Measurements from ENCODE around the gene NFATC2IP.
"Not testable (repeated sequence)": the region's sequence is repeated elsewhere in the genome, so short reads cannot be mapped to it uniquely, and the experiment has no call there.

The NFATC2IP gene

DNA sequence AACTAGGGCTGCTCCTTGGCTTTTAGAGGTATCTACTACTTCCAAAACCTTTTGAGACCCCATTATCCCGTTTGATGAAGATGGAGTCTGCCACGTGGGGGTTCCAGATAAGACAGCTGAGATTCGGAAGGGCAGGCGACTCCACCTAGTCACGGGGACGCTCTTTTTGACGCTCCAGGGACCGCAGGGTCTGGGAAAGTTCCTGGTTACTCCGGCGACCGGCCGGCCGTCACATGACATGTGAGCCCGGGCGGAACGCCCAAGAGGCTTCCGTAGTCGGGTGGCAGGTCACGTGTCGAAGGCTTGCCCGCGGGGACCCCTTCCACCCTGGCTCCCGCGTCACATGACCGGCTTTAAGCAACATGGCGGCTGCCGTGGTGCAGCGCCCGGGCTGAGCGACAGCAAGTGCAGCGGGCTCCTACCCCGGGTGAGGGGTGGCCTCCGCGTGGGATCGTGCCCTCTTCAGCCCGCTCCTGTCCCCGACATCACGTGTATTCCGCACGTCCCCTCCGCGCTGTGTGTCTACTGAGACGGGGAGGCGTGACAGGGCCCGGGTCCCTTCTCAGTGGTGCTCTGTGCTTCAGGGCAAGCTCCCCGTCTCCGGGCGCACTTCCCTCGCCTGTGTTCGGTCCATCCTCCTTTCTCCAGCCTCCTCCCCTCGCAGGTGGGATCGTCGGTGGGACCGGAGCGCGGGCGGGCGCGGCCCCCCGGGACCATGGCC, 23.9 kb downstream of the NFATC2IP start, which contains the start of gene SPNS1:
TSS of gene SPNS1 (plus strand) at position 342 of the 721 bp plus-strand sequence. CDS start at position 716, 374 bp downstream.
- DNase-seq = peak; percentile 99

DNA sequence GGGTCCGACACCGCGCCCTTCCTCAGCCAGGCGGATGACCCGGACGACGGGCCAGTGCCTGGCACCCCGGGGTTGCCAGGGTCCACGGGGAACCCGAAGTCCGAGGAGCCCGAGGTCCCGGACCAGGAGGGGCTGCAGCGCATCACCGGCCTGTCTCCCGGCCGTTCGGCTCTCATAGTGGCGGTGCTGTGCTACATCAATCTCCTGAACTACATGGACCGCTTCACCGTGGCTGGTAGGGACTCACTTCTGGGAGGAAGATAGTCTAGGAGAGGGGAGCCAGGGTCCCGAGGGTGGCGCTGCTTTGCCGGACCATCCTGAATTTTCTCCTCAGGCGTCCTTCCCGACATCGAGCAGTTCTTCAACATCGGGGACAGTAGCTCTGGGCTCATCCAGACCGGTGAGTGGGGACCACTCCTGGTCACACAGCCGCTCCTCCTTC, 24.4 kb downstream of the NFATC2IP start:
- no peak for DNase-seq

DNA sequence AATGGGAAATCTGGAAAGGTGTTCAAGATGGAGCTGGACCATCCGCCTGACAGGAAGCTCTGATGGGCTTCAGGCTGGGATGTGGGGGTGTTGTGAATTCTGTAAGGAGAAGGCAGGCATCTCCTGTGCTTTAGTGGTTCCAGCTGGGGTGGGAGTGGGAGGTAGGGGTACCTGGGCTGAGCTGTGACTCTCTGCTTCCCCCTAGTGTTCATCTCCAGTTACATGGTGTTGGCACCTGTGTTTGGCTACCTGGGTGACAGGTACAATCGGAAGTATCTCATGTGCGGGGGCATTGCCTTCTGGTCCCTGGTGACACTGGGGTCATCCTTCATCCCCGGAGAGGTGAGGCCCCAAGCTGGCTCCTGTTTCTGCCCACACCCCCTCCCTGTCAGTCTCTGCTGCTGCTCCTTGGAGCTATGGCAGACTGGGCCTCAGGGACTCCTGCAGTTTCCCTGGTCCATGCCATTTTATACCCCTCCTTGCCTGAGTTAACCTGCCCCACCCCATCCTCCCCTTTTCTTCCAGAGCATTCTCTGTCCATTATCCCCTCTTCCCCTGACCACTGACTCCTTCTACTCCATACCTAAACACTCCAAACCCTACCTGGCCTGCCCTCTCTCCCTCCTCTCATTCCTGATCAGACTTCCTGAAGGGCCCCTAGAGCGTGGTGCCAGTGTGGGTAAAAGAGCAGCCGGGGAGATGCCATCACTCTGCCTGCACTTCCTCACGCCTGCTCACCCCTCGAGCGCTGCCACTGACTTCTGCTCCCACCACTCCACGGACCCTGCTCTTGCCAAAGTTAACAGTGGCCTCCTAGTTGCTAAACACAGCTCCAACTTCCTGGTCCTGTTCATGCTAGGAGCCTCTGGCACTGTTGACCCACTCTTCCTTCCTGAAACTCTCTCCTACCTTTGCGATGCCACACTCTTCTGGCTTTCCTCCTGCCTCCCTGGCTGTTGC, 27.2 kb downstream of the NFATC2IP start:
- DNase-seq = peak; percentile 55

DNA sequence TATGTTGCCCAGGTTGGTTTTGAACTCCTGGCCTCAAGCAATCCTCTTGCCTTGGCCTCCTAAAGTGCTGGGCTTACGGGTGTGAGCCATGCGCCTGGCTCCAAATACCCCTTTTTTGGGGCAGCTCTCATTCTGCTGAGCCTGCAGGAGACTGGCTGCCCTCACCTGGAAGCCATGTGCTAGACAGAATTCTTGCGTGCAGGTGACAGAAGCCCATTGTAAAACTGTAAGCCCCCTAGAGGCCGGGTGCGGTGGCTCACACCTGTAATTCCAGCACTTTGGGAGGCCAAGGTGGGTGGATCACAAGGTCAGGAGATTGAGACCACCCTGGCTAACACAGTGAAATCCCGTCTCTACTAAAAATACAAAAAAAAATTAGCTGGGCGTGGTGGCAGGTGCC, 29.6 kb downstream of the NFATC2IP start:
- DNase-seq = not testable (repeated sequence)

DNA sequence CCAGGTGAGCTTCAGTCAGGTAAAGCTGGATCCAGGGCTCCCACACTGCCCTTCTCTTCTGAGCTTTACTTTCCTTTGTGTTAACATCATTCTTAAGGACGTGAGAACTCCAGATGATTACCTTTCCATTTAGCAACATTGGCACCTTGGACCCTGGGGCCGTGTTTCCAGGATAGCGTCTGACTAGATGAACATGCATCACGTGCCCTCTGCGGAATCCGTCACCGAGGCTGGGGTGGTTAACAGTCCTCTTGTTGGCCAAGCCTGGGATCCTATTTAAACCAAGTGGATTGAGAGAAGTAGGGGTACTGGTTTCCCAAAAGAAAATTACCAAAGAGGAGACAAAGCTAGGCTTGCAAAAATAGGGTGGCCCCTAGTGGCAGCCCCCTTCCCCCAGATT, 30.2 kb downstream of the NFATC2IP start:
- DNase-seq = no peak

DNA sequence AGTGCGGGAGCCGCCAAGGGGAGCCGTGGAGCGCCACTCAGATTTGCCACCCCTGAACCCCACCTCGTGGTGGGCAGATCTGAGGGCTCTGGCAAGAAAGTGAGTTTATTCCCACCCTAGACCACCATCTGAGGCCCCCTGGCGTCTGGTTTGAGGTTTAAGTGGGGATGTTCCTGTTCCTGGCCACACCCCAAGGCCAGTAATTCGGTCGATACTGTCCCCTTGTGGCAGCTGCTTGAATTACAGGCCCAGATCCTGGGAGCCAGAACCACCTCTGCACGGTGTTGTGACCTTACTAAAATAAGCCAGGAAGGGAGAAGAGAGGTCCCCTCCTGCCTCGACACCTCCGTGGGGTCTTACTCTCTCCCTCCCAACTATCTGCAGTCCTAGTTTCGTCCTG, 30.8 kb downstream of the NFATC2IP start:
- peak; percentile 57 for DNase-seq

DNA sequence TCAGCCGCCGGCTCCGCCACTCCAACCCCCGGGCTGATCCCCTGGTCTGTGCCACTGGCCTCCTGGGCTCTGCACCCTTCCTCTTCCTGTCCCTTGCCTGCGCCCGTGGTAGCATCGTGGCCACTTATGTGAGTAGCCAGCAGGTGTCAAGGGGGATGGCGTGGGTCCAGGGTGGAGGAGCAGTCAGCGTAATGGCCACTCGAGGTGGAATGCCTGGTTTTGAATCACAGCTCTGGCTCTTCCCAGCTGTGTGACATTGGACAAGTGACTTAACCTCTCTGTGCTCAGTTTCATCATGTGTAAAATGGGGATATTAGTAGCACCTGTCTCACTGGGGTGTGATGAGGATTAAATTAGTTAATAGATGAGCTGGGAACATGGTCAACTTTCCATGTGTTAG, 31.7 kb downstream of the NFATC2IP start:
- no peak for DNase-seq

DNA sequence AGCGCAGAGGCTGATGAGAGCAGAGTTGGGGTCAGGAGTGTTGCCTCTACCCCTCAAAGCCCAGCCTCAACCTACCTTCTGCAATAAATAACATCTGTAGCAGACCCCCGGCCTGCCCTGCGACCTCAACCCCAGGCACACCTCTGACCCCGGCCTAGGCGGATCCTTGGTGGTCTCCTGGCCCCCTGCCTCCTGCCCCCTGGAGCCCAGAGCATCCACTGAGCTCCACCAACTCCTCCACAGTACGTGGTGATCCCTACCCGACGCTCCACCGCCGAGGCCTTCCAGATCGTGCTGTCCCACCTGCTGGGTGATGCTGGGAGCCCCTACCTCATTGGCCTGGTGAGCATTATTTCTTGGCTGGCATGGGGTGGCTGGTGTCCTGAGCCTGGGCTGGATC, 32.2 kb downstream of the NFATC2IP start:
- no peak for DNase-seq

DNA sequence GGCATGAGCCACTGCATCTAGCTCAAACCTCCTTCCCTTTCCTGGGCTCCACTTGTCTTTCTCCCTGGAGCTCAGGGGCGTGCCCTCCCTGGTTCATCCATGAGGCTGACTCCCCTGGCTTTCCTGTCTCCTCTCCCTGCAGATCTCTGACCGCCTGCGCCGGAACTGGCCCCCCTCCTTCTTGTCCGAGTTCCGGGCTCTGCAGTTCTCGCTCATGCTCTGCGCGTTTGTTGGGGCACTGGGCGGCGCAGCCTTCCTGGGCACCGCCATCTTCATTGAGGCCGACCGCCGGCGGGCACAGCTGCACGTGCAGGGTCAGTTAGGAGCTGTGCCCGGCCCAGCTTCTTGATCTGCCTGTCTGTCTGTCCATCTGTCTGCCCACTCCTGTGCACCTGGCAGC, 32.9 kb downstream of the NFATC2IP start:
- no peak for DNase-seq

DNA sequence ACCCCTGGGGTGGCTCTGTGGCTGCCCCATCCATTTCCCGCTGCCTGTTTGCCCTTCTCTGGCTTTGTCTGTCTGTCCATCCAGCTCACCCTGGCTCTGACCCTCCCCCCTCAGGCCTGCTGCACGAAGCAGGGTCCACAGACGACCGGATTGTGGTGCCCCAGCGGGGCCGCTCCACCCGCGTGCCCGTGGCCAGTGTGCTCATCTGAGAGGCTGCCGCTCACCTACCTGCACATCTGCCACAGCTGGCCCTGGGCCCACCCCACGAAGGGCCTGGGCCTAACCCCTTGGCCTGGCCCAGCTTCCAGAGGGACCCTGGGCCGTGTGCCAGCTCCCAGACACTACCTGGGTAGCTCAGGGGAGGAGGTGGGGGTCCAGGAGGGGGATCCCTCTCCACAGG, 33.4 kb downstream of the NFATC2IP start:
- no peak for DNase-seq

DNA sequence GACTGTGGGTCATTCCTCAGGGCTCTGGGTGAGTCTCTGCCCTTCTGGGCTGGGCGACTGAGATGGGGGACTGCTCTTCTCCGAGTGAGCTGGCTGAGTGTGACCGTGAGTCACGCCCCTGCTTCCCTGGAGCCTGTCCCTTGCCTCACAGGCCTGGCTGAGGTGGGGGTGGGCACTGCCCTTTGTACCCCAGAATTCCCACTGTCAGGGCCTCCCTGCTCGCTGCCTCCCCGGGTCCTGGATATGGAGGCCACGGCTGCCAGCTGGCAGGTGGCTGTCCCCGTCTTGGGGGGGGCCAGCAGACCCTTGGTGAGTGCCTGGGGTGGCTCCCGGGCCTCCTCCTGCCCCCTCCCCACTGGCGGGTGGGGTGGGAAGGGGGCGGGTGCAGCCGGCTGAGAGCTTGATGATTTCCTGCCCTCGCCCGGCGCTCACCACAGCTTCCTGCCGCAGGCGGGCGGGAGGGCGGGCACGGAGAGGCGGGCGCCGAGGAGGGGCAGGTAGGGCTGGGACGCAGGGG, 33.9 kb downstream of the NFATC2IP start, which contains the start of gene LAT:
TSS of gene LAT (plus strand) at position 434 of the 517 bp plus-strand sequence. CDS start 366 bp downstream, outside the sequence.
- peak; percentile 69 for DNase-seq

DNA sequence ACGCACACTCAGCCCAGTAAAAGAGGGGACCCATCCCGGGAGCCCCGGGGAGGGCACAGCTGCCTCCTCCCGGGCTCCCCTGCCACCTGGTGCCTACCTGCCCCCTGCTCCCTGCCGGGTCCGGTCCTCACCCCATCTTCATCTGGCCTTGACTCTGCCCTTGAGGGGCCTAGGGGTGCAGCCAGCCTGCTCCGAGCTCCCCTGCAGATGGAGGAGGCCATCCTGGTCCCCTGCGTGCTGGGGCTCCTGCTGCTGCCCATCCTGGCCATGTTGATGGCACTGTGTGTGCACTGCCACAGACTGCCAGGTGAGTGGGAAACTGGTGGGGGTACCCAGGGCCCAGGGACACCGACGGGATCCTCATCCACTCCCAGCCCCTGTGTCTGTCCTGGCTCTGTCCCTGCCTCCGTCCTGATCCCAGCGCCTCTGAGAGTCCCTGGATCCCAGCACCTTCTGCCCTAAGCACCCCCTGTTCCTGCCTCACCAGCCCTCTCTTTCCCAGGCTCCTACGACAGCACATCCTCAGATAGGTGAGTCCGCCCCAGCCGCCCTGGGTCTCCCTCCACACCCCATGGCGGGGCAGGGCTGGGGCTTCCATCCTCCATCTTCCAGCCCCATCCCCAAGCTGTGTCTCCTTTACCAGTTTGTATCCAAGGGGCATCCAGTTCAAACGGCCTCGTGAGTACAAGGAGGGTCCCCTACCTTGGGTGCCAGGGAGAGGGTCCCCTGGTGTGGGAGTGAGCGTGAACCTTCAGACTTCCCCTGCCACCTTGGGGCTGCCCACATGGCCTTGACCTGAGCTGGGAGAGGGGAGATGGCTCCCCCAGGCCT, 34.7 kb downstream of the NFATC2IP start:
- DNase-seq = no peak

DNA sequence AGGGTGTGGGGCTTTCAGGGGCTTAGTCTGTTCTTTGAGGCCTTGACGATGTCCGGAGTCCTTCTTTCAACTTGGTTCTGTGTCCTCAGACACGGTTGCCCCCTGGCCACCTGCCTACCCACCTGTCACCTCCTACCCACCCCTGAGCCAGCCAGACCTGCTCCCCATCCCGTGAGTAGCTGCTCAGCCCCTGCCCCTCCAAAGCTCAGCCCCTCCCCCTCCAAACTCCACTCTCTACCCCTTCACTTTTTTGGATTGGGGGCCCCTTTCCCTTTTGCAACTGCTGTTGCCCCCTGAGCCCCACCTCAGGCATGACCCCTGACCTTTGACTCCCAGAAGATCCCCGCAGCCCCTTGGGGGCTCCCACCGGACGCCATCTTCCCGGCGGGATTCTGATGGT, 35.3 kb downstream of the NFATC2IP start:
- DNase-seq = no peak

DNA sequence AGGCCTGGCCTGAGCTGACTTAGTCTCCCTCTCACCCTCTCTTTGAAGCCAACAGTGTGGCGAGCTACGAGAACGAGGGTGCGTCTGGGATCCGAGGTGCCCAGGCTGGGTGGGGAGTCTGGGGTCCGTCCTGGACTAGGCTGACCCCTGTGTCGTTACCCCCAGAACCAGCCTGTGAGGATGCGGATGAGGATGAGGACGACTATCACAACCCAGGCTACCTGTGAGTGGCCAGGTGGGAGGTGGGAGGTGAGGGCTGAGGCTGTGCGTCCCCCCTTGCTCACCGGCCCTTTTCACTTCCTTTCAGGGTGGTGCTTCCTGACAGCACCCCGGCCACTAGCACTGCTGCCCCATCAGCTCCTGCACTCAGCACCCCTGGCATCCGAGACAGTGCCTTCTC, 35.8 kb downstream of the NFATC2IP start:
- DNase-seq = no peak

DNA sequence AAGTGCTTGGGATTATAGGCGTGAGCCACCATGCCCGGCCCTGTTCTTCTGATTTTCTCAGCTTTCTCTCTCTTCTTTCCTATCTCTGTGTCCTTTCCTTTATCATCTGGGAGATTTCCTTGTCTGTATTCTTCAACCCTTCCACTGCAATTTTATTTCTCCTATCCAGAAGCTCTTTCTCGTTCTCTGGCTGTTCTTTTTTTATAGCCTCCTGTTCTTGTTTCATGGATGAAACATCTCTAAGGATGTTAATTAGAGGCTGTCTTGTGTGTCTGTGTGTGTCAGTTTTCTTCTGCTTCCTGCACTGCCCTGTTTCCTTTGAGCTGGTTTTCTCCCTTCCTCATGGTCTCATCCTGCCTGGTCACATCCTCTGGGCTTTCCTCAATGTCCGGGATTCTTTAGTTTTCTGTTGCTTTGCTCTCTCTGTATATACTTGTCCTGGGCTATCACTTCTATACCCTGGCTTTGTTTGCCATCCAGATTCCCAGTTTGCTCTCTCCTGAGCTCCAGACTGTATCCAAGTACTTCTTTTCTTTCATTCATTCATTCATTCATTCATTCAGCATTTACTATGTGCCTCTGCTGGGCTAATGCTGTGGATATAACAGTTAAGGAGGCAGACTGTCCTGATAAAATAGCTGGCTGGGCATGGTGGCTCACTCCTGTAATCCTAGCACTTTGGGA, 36.6 kb downstream of the NFATC2IP start:
- no peak for DNase-seq

DNA sequence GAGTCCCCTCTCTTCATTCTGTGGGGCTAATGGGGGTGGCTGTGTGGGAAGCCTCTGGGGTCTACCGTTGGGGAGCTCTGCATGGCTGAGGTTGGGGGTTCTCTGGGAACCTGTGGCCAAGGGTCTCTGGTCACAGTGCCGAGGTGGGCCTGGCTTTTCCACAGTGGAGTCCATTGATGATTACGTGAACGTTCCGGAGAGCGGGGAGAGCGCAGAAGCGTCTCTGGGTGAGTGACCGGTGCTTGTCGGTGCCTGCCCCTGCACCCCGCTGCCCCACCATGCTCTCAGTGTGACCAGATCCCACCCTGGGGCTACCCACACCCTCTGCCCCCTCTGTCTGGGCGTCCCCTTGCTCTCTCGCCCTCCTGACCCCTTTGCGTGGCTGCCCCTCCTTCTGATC, 38.6 kb downstream of the NFATC2IP start:
- DNase-seq = no peak

DNA sequence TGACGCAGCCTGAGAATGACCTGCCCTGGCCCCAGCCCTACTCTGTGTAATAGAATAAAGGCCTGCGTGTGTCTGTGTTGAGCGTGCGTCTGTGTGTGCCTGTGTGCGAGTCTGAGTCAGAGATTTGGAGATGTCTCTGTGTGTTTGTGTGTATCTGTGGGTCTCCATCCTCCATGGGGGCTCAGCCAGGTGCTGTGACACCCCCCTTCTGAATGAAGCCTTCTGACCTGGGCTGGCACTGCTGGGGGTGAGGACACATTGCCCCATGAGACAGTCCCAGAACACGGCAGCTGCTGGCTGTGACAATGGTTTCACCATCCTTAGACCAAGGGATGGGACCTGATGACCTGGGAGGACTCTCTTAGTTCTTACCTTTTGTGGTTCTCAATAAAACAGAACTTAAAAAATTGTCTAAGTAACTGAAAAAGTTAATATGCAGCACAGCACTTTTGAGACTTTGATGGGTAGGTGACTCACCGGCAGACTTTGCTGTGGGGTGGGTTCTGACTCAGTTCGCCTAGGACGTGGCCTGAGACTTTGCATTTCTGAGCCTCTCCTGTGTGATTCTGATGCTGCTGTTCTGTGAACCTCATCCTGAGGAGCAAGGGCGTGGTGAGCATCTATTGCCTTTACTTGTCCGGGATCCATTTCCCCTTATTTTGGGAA, 39.8 kb downstream of the NFATC2IP start:
- no peak for DNase-seq

DNA sequence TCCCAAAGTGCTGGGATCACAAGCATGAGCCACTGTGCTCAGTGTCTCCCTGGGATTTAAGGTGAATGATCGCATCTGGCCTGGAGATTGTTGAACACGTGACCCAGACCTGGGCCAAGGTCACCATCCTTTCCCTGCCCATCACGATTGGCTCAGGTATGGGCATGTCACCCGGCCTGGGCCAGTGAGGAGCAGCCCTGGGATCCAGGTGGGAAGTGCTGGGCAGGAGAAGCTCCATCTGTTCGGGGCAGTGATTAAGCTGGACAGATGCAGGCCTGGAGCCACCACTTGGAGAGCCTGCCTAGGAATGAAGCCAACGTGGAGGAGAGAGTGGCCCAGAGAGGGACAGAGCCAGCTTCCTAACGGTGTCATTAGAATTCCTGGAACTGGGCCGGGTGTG, 41.0 kb downstream of the NFATC2IP start:
- no peak for DNase-seq

DNA sequence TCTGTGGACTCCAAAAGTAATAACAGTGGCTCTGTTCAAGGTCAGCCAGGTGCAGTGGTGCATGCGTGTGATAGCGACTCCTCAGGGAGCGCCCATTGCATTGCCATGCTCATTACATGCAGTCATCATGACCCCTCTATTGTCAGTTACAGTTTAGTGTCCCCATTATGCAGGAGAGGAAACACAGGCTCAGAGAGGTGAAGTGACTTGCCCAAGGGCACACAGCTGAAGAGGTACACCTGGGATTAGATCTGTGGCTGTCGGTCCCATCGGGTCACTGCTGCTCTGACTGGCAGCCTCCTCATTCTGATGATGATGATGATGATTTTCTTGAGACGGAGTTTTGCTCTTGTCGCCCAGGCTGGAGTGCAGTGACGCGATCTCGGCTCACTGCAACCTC, 41.8 kb downstream of the NFATC2IP start:
- DNase-seq = no peak

DNA sequence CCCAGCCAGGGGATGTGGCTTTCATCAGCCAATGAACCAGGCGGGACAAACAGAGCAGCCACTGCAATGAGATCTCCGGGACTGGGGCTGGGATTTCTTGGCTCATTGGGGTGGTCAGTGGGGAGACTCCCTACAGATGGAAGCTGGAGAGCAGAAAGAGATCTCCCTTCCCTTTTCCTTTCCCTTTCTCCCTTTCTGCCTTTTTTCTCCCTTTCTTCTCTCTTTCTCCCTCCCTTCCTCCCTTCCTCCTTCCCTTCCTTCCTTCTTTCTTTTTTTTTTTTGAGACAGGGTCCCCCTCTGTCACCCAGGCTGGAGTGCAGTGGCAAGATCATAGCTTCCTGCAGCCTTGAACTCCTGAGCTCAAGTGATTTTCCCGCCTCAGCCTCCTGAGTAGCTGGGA, 48.1 kb downstream of the NFATC2IP start:
- DNase-seq = no peak

DNA sequence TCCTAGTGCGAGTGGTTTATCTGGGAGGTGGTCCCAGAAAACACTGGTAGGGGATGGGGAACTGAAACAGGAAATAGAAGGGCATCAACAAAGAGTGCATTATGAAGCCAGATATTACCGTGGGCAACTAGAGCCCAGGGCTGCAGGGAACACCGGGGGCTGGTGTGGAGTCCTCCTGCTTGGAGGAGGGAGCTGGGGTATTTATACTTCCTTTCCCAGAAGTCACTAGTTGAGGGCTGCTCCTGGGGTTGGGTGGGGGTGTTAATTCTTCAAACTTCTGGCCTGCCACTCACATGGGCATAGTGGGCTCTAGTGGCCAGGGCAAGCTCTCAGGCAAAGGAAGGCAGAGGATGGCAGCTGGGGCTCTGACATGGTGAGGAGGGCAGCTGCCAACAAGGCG, 48.8 kb downstream of the NFATC2IP start:
- DNase-seq = no peak
